ENCODE measurements around the gene ANK3. TPM values are rescaled to one million over a fixed set of nuclear protein-coding genes. Genes with fewer than 3 reads are reported as not detected.

Gene ANK3
- total RNA-seq, 1 experiment from 2014 or later: 69.6 TPM

DNA sequence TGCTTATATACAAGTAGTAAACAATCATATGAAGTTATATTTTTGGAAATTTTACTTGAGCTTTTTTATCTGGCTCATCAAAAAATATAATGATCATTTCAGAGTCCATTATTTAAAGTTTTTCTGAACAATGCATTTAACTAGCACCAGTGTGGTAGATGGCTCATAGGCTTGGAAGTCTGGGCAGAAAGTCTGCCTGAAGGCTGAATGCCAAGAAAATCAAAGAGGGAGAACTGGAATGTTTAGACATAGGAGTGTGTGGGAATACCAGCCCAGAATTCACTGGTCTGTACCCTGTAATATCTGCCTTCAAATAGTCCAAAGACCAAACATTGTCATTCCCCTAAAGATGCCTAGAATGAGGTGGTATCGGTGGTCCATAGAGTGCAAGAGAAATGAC, 40.3 kb upstream of the ANK3 start (continued):
- TF ChIP-seq, protein P1, sequence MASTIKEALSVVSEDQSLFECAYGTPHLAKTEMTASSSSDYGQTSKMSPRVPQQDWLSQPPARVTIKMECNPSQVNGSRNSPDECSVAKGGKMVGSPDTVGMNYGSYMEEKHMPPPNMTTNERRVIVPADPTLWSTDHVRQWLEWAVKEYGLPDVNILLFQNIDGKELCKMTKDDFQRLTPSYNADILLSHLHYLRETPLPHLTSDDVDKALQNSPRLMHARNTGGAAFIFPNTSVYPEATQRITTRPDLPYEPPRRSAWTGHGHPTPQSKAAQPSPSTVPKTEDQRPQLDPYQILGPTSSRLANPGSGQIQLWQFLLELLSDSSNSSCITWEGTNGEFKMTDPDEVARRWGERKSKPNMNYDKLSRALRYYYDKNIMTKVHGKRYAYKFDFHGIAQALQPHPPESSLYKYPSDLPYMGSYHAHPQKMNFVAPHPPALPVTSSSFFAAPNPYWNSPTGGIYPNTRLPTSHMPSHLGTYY (CRISPR knock-in tag; IDR thresholded peaks at IDR 0.05): no peak
- TF ChIP-seq, protein P2, sequence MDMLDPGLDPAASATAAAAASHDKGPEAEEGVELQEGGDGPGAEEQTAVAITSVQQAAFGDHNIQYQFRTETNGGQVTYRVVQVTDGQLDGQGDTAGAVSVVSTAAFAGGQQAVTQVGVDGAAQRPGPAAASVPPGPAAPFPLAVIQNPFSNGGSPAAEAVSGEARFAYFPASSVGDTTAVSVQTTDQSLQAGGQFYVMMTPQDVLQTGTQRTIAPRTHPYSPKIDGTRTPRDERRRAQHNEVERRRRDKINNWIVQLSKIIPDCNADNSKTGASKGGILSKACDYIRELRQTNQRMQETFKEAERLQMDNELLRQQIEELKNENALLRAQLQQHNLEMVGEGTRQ (CRISPR knock-in tag; IDR thresholded peaks at IDR 0.05): no peak
- no peak for TF ChIP-seq MXD4 (CRISPR knock-in tag; IDR thresholded peaks at IDR 0.05; ENCODE audit: borderline replicate concordance)
- TF ChIP-seq, protein P3, sequence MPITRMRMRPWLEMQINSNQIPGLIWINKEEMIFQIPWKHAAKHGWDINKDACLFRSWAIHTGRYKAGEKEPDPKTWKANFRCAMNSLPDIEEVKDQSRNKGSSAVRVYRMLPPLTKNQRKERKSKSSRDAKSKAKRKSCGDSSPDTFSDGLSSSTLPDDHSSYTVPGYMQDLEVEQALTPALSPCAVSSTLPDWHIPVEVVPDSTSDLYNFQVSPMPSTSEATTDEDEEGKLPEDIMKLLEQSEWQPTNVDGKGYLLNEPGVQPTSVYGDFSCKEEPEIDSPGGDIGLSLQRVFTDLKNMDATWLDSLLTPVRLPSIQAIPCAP (CRISPR knock-in tag; IDR thresholded peaks at IDR 0.05): no peak

DNA sequence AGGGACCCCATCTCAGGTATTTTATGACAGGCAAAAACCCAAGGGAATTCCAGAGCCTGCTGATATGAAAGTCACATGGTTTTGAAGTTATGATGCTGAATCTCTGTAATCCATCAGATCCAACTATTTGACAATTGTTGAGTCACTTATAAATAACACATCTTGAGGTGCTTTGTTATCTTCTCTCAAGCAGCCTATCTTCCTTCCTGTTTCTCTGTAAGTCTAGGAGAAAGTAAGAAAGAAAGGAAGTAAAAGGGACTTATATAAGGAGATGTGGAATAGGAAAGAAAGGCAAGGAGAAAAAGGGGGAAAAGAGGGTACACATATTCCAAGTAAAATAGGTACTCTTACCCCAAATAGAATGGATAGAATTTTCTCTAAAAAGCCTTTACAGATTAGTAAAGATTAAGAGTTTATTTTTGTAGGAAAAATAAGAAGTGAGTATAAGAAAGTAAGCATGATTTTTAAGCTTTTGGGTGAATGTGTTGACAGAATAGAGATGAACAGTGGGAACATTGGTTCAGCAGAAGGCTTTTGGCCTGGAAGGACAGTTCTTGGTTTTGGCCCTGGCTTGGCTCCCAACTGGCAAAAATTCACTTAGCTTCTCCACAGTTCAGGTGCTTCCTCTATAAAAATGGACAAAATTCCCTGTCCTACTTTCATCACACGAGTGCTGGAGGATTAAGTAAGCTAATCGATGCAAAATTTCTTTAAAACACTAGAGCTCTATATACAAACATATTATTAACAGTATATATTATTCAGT, 39.6 kb upstream of the ANK3 start:
- Mint-ChIP-seq H3K4me3 (no peak overlapping the region), H3K27me3 (ENCODE audit: low read depth) (no peaks in the 10 kb centered on the region; the same call in 1 of the 2 replicates), H3K4me1 (peaks cover 15% of the 10 kb centered on the region), H3K9me3 (no peaks in the 10 kb centered on the region), H3K27ac (no peak overlapping the region), H3K36me3 (no peaks in the 10 kb centered on the region)
- no peak for DNase-seq (ENCODE audit: low spot score)
- ATAC-seq: no peak
- TF ChIP-seq FOXP1 (CRISPR knock-in tag; IDR thresholded peaks at IDR 0.05; ENCODE audit: borderline replicate concordance) (no peak), EMX1 (CRISPR knock-in tag; IDR thresholded peaks at IDR 0.05) (no peak), SMAD3 (CRISPR knock-in tag; IDR thresholded peaks at IDR 0.05; ENCODE audit: borderline replicate concordance) (no peak), KAT7 (CRISPR knock-in tag; IDR thresholded peaks at IDR 0.05; ENCODE audit: borderline replicate concordance) (no peak)
- TF ChIP-seq, protein P4, sequence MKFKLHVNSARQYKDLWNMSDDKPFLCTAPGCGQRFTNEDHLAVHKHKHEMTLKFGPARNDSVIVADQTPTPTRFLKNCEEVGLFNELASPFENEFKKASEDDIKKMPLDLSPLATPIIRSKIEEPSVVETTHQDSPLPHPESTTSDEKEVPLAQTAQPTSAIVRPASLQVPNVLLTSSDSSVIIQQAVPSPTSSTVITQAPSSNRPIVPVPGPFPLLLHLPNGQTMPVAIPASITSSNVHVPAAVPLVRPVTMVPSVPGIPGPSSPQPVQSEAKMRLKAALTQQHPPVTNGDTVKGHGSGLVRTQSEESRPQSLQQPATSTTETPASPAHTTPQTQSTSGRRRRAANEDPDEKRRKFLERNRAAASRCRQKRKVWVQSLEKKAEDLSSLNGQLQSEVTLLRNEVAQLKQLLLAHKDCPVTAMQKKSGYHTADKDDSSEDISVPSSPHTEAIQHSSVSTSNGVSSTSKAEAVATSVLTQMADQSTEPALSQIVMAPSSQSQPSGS (CRISPR knock-in tag; IDR thresholded peaks at IDR 0.05; ENCODE audit: borderline replicate concordance, low read depth): no peak
- TF ChIP-seq, protein P5, sequence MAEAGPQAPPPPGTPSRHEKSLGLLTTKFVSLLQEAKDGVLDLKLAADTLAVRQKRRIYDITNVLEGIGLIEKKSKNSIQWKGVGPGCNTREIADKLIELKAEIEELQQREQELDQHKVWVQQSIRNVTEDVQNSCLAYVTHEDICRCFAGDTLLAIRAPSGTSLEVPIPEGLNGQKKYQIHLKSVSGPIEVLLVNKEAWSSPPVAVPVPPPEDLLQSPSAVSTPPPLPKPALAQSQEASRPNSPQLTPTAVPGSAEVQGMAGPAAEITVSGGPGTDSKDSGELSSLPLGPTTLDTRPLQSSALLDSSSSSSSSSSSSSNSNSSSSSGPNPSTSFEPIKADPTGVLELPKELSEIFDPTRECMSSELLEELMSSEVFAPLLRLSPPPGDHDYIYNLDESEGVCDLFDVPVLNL (CRISPR knock-in tag; IDR thresholded peaks at IDR 0.05; ENCODE audit: borderline replicate concordance, low read depth): no peak
- TF ChIP-seq, protein P6, sequence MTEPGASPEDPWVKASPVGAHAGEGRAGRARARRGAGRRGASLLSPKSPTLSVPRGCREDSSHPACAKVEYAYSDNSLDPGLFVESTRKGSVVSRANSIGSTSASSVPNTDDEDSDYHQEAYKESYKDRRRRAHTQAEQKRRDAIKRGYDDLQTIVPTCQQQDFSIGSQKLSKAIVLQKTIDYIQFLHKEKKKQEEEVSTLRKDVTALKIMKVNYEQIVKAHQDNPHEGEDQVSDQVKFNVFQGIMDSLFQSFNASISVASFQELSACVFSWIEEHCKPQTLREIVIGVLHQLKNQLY (CRISPR knock-in tag; IDR thresholded peaks at IDR 0.05): no peak
- TF ChIP-seq, protein P7, sequence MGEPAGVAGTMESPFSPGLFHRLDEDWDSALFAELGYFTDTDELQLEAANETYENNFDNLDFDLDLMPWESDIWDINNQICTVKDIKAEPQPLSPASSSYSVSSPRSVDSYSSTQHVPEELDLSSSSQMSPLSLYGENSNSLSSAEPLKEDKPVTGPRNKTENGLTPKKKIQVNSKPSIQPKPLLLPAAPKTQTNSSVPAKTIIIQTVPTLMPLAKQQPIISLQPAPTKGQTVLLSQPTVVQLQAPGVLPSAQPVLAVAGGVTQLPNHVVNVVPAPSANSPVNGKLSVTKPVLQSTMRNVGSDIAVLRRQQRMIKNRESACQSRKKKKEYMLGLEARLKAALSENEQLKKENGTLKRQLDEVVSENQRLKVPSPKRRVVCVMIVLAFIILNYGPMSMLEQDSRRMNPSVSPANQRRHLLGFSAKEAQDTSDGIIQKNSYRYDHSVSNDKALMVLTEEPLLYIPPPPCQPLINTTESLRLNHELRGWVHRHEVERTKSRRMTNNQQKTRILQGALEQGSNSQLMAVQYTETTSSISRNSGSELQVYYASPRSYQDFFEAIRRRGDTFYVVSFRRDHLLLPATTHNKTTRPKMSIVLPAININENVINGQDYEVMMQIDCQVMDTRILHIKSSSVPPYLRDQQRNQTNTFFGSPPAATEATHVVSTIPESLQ (CRISPR knock-in tag; IDR thresholded peaks at IDR 0.05): no peak
- TF ChIP-seq, protein P3 (CRISPR knock-in tag; IDR thresholded peaks at IDR 0.05): no peak
- CTCF ChIA-PET: interaction anchor here (1.0 kb wide), 1 partner anchor 191 kb away, joined by 4 read pairs; no protein-coding TSS in a partner anchor
- POLR2A ChIA-PET: no interaction called here

Data from WTC11 (cell line).